Motor neuron (in vitro differentiated cells): ENCODE results near the gene SMTNL2. TPM values are rescaled to one million over a fixed set of nuclear protein-coding genes. Genes with fewer than 3 reads are reported as not detected.

ENCODE experiments used
- ATAC-seq, 8 experiments: fragments of 200-7000 bp; cut with Tn5 transposase; replicated peaks in 6 of 8; 2 replicates each; pipeline ENCODE4 v1.8.0; 2021; ENCODE audit warnings: mild to moderate bottlenecking in 8 of 8, moderate library complexity in 8 of 8
- H3K27ac ChIP-seq, 2 donors: fragments of 250-450 bp; sonication (Bioruptor Pico); 2 replicates each; pipeline ENCODE4 v1.9.0; 2021; ENCODE audit warnings: antibody characterized with exemption in 2 of 2, mild to moderate bottlenecking in 2 of 2, moderate library complexity in 1 of 2
- H3K4me1 ChIP-seq, 2 donors: fragments of 250-450 bp; sonication (Bioruptor Pico); replicated peaks in 1 of 2; 2 replicates each; pipeline ENCODE4 v1.6.1; 2021; ENCODE audit warnings: antibody characterized with exemption in 2 of 2, mild to moderate bottlenecking in 2 of 2, moderate library complexity in 1 of 2
- H3K4me3 ChIP-seq, 5 donors: fragments of 250-450 bp; sonication (Bioruptor Pico); 2 replicates each; pipeline ENCODE4 v1.9.0; 2021; ENCODE audit warnings: antibody characterized with exemption in 5 of 5, mild to moderate bottlenecking in 5 of 5, moderate library complexity in 4 of 5
- WGBS, 10 experiments: fragments of 450-650 bp; shearing (Covaris generic); methylation state at CpG; one replicate each; pipeline ENCODE4 v1.0.0; 2022; 5-methylcytosine and 5-hydroxymethylcytosine counted together
- in situ Hi-C, 9 experiments: fragments of 400-800 bp; cut with MboI; loops; one replicate each; pipeline ENCODE4 v1.15.0; 2021; ENCODE audit warnings: low sequenced_read_pairs in 9 of 9, low pct_unique_long_range_greater_than_20kb in 2 of 9; ENCODE audit not compliant: unreplicated experiment in 9 of 9
- total RNA-seq, 8 experiments: library from RNA; unstranded; fragments of 300-600 nt; gene quantifications; 2 replicates each; pipeline versions ENCODE4 v1.2.3 to v1.2.4, GENCODE V29; 2022

Gene SMTNL2
- total RNA-seq, 8 experiments from 2014 or later: 0.20 to 13.5 (median 0.82) TPM

GRCh38 chr17:4558347-4558971 is 25.9 kb upstream of the SMTNL2 start:
- in situ Hi-C loops: no loop called here

GRCh38 chr17:4559139-4559791 is 25.1 kb upstream of the SMTNL2 start:
- no peak for ATAC-seq
- peaks cover 5 to 8% of the 10 kb centered on the region in 2 donors for H3K4me1 ChIP-seq
- 40 to 80% (median 80%) methylated on average over 1 to 2 of the region's 17 CpGs; no CpG with 5 or more reads in 7 of the 10 experiments for WGBS, 10 experiments
- H3K4me3 ChIP-seq: no peak overlapping the region
- in situ Hi-C loops: no loop called here
- no peak overlapping the region for H3K27ac ChIP-seq

More at GRCh38 chr17:4558347-4558971, 25.9 kb upstream of the SMTNL2 start:
- ATAC-seq: no peak
- no peak overlapping the region for H3K27ac ChIP-seq
- H3K4me1 ChIP-seq: peaks cover 8 to 13% of the 10 kb centered on the region in 2 donors
- 80 to 100% (median 87%) methylated on average over 2 to 5 of the region's 24 CpGs; no CpG with 5 or more reads in 6 of the 10 experiments for WGBS, 10 experiments
- no peak overlapping the region for H3K4me3 ChIP-seq

- Histone ChIP-seq H3K4me1 (peaks cover 5 to 8% of the 10 kb centered on the region in 2 donors), H3K4me3 (no peak overlapping the region), H3K27ac (no peak overlapping the region)
- in situ Hi-C loops: loop anchor here in 3 of 9 experiments (10.0 kb wide), 2 partner anchors 55 to 65 kb away; no protein-coding TSS in a partner anchor
- WGBS, 10 experiments: 94% methylated on average over 3 of the region's 5 CpGs; no CpG with 5 or more reads in 9 of the 10 experiments
- ATAC-seq: no peak
These were observed 24.4 kb upstream of the SMTNL2 start for GRCh38 chr17:4559966-4560365.

GRCh38 chr17:4560421-4560820 is 23.9 kb upstream of the SMTNL2 start, which contains the start of gene GGT6:
TSS of gene GGT6 (minus strand) at chr17:4560577. CDS start at chr17:4560521, 56 bp downstream.
- H3K4me1 ChIP-seq: peaks cover 5 to 8% of the 10 kb centered on the region in 2 donors
- no peak within 1 kb of the TSS for H3K4me3 ChIP-seq
- no peak within 1 kb of the TSS for H3K27ac ChIP-seq
- in situ Hi-C loops: loop anchor here in 3 of 9 experiments (10.0 kb wide), 2 partner anchors 54 to 64 kb away; no protein-coding TSS in a partner anchor
- no peak for ATAC-seq
- 60% methylated on average over 2 of the region's 12 CpGs; no CpG with 5 or more reads in 9 of the 10 experiments for WGBS, 10 experiments

GRCh38 chr17:4560837-4561256 is 23.5 kb upstream of the SMTNL2 start:
- Histone ChIP-seq H3K4me3 (no peak overlapping the region), H3K4me1 (peaks cover 4 to 10% of the 10 kb centered on the region in 2 donors), H3K27ac (no peak overlapping the region)
- in situ Hi-C loops: loop anchor here in 3 of 9 experiments (10.0 kb wide), 2 partner anchors 54 to 64 kb away; no protein-coding TSS in a partner anchor
- WGBS, 10 experiments: 0 to 87% (median 77%) methylated on average over 1 to 6 of the region's 11 CpGs; no CpG with 5 or more reads in 2 of the 10 experiments
- ATAC-seq: no peak

- Histone ChIP-seq H3K27ac (no peak overlapping the region), H3K4me1 (peaks cover 2% of the 10 kb centered on the region in 2 donors), H3K4me3 (no peak overlapping the region)
- WGBS, 10 experiments: 31 to 83% (median 65%) methylated on average over 2 to 6 of the region's 8 CpGs; no CpG with 5 or more reads in 1 of the 10 experiments
- peak in 1 of 8 experiments; percentile 26 for ATAC-seq
- in situ Hi-C loops: loop anchor here in 3 of 9 experiments (10.0 kb wide), 2 partner anchors 53 to 63 kb away; no protein-coding TSS in a partner anchor
These were observed 22.0 kb upstream of the SMTNL2 start for GRCh38 chr17:4562015-4562969.

- WGBS, 10 experiments: 5 to 67% (median 25%) methylated on average over 1 to 13 of the region's 16 CpGs
- Histone ChIP-seq H3K4me3 (no peak overlapping the region), H3K4me1 (peaks cover 2 to 10% of the 10 kb centered on the region in 2 donors), H3K27ac (no peak overlapping the region)
- in situ Hi-C loops: loop anchor here in 5 of 9 experiments (5.0 to 10.0 kb wide), 3 partner anchors 49 to 59 kb away; no protein-coding TSS in a partner anchor
- ATAC-seq: peak; percentile 78 to 92 (median 84)
These were observed 18.9 kb upstream of the SMTNL2 start for GRCh38 chr17:4565209-4566141.

- in situ Hi-C loops: loop anchor here in 5 of 9 experiments (5.0 to 10.0 kb wide), 3 partner anchors 48 to 58 kb away; no protein-coding TSS in a partner anchor
- Histone ChIP-seq H3K4me3 (no peak overlapping the region), H3K27ac (no peak overlapping the region), H3K4me1 (peaks cover 2 to 10% of the 10 kb centered on the region in 2 donors)
- peak; percentile 78 to 89 (median 86) for ATAC-seq
- WGBS, 10 experiments: 0 to 25% (median 13%) methylated on average over 2 to 5 of the region's 5 CpGs; no CpG with 5 or more reads in 3 of the 10 experiments
These were observed 17.5 kb upstream of the SMTNL2 start for GRCh38 chr17:4566785-4567184.

- in situ Hi-C loops: loop anchor here in 5 of 9 experiments (5.0 to 10.0 kb wide), 3 partner anchors 45 to 55 kb away; no protein-coding TSS in a partner anchor
These were observed 14.7 kb upstream of the SMTNL2 start for GRCh38 chr17:4569591-4569990.

GRCh38 chr17:4572131-4572530 is 12.2 kb upstream of the SMTNL2 start:
- in situ Hi-C loops: no loop called here
- peaks cover 14 to 22% of the 10 kb centered on the region in 2 donors for H3K4me1 ChIP-seq
- WGBS, 10 experiments: 37 to 100% (median 80%) methylated on average over 1 to 8 of the region's 9 CpGs; no CpG with 5 or more reads in 1 of the 10 experiments
- no peak overlapping the region for H3K27ac ChIP-seq
- no peak for ATAC-seq
- H3K4me3 ChIP-seq: no peak overlapping the region

More at GRCh38 chr17:4569591-4569990, 14.7 kb upstream of the SMTNL2 start:
- no peak for ATAC-seq
- WGBS, 10 experiments: 33% methylated on average over 1 of the region's 1 CpG; no CpG with 5 or more reads in 9 of the 10 experiments
- peaks cover 2 to 10% of the 10 kb centered on the region in 2 donors for H3K4me1 ChIP-seq
- no peak overlapping the region for H3K4me3 ChIP-seq
- no peak overlapping the region for H3K27ac ChIP-seq

GRCh38 chr17:4573115-4573514 is 11.2 kb upstream of the SMTNL2 start:
- in situ Hi-C loops: no loop called here
- WGBS, 10 experiments: 0 to 100% (median 83%) methylated on average over 1 to 2 of the region's 4 CpGs; no CpG with 5 or more reads in 5 of the 10 experiments
- Histone ChIP-seq H3K27ac (no peak overlapping the region), H3K4me3 (no peak overlapping the region), H3K4me1 (peaks cover 18 to 29% of the 10 kb centered on the region in 2 donors)
- no peak for ATAC-seq
